ENCODE data around the gene ACTL6A. TPM values are rescaled to one million over a fixed set of nuclear protein-coding genes. Genes with fewer than 3 reads are reported as not detected.

Gene ACTL6A
- total and polyA plus RNA-seq, 2 donors from 2014 or later = 23.7 to 40.7 TPM

DNA sequence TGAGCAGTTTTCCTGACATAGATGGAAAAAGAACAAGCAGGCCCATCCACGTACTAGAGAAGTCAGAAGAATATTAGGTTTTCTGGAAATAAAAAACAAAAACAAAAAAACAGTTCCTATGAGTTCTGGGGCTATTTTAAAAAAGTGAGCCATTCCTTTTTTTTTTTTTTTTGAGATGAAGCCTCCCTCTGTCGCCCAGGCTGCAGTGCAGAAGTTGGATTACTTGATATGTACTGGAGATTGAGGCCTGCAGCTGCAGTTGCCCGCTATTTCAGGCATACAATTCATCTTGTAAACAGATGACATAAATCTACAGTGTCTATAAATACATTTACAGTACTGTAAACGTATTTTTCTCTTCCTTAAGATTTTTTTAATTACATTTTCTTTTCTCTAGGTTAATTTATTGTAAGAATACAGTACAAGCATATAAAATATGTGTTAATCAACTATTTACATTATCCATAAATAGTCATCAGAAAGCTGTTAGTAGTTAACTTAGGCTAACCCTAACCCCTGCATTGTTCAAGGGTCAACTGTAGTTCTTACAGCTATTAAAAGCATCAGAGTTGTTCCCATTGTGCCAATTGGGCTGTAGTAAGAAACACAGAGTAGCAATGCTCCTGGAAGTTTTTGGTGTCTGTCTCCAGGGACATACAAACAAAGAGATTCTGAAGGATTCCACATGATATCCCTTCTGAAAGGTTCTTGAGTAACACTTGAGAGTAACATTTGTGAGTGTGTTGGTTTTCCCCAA, 11.2 kb upstream of the ACTL6A start:
- H3K9ac ChIP-seq (ENCODE audit: low read length in 3 of 3) = no peak overlapping the region
- H3K27ac ChIP-seq (ENCODE audit: low read depth in 2 of 2, low read length in 2 of 2) = no peak overlapping the region
- no peak for FAIRE-seq
- peak in 1 of 5 donors; percentile 57 for DNase-seq
- no peak overlapping the region for H3K4me3 ChIP-seq (ENCODE audit: low read length in 3 of 3)
- H3K36me3 ChIP-seq (ENCODE audit: control insufficient read depth in 2 of 3, insufficient read depth in 3 of 3, low read length in 3 of 3) = no peaks in the 10 kb centered on the region
- H3K27me3 ChIP-seq (ENCODE audit: control insufficient read depth, insufficient read depth, low read length) = no peaks in the 10 kb centered on the region
- no peak for TF ChIP-seq CTCF (IDR thresholded peaks at IDR 0.05; ENCODE audit: borderline replicate concordance, extremely low read depth, insufficient read depth)
- H3K9me3 ChIP-seq (ENCODE audit: control insufficient read depth in 2 of 3, insufficient read depth in 1 of 3, low read length in 3 of 3) = no peaks in the 10 kb centered on the region
- H3K4me1 ChIP-seq (ENCODE audit: control insufficient read depth in 2 of 3, insufficient read depth in 2 of 3, low read depth in 1 of 3, low read length in 3 of 3) = no peaks in the 10 kb centered on the region
- intact Hi-C loops (cut with DNase I) = loop anchor here (10.0 kb wide), 1 partner anchor 127 kb away; no protein-coding TSS in a partner anchor

DNA sequence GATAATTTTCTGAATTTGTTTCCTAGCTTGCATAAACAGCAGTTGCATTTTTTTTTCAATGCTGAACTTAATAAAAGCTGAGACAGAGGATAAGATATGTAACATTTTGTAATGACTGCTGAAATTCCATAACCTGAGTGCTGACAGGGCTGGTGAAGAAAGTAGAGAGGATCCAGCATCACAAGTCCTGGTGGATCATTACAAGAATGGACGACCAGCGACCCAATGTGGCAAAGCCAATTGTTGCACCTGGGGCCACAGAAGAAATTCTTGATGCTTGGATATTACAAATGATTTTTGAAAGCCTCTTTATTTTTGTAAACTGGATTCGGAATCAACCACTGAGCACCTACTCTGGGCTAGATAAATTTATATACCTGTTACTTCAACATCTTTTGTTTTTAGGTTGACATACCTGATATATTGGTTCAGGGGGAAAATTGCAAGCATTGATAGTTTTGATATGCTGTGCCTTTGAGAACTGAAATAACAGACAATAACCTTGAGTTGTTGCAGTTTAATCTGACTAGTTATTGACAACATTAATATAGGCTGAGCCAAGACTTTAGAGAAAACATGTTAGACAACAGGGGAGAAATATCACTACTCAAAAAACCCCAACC, 3.9 kb upstream of the ACTL6A start:
- DNase-seq = peak in 4 of 5 donors; percentile 58 to 83 (median 70)
- Histone ChIP-seq H3K9ac (ENCODE audit: low read length in 3 of 3) (no peak overlapping the region), H3K9me3 (ENCODE audit: control insufficient read depth in 2 of 3, insufficient read depth in 1 of 3, low read length in 3 of 3) (no peaks in the 10 kb centered on the region), H3K4me1 (ENCODE audit: control insufficient read depth in 2 of 3, insufficient read depth in 2 of 3, low read depth in 1 of 3, low read length in 3 of 3) (peaks cover 0 to 2% (median 2%) of the 10 kb centered on the region in 3 donors), H3K27ac (ENCODE audit: low read depth in 2 of 2, low read length in 2 of 2) (no peak overlapping the region), H3K4me3 (ENCODE audit: low read length in 3 of 3) (no peak overlapping the region), H3K36me3 (ENCODE audit: control insufficient read depth in 2 of 3, insufficient read depth in 3 of 3, low read length in 3 of 3) (no peaks in the 10 kb centered on the region), H3K27me3 (ENCODE audit: control insufficient read depth, insufficient read depth, low read length) (no peaks in the 10 kb centered on the region)
- peak; percentile 79 for TF ChIP-seq CTCF (IDR thresholded peaks at IDR 0.05; ENCODE audit: borderline replicate concordance, extremely low read depth, insufficient read depth)
- FAIRE-seq = no peak
- intact Hi-C loops (cut with DNase I) = loop anchor here (10.0 kb wide), 1 partner anchor 134 kb away; no protein-coding TSS in a partner anchor

DNA sequence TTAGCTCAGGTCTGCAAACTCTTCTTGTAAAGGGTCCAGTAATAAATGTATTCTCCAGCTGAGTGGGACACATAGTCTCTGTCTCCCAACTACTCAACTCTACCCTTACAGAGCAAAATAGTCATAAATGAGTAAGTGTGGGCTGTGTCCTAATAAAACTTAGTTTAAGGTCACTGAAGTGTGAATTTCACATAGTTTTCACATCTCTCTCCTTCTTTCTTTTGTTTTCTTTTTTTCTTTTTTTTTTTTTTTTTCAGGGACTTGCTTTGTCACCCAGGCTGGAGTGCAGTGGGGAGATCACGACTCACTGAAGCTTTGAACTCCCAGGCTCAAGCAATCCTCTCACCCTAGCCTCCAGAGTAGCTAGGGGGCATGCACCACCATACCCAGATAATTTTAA, 1.9 kb upstream of the ACTL6A start:
- FAIRE-seq (no peak), DNase-seq (no peak)
- Histone ChIP-seq H3K4me1 (ENCODE audit: control insufficient read depth in 2 of 3, insufficient read depth in 2 of 3, low read depth in 1 of 3, low read length in 3 of 3) (peaks cover 0 to 4% (median 4%) of the 10 kb centered on the region in 3 donors), H3K9me3 (ENCODE audit: control insufficient read depth in 2 of 3, insufficient read depth in 1 of 3, low read length in 3 of 3) (no peaks in the 10 kb centered on the region), H3K36me3 (ENCODE audit: control insufficient read depth in 2 of 3, insufficient read depth in 3 of 3, low read length in 3 of 3) (no peaks in the 10 kb centered on the region), H3K9ac (ENCODE audit: low read length in 3 of 3) (no peak overlapping the region), H3K27ac (ENCODE audit: low read depth in 2 of 2, low read length in 2 of 2) (no peak overlapping the region), H3K4me3 (ENCODE audit: low read length in 3 of 3) (no peak overlapping the region), H3K27me3 (ENCODE audit: control insufficient read depth, insufficient read depth, low read length) (no peaks in the 10 kb centered on the region)
- no peak for TF ChIP-seq CTCF (IDR thresholded peaks at IDR 0.05; ENCODE audit: borderline replicate concordance, extremely low read depth, insufficient read depth)
- intact Hi-C loops (cut with DNase I) = no loop called here

Measured in kidney (tissue), 14 donors.